ENCODE data around the gene RASSF7.

Gene RASSF7

DNA sequence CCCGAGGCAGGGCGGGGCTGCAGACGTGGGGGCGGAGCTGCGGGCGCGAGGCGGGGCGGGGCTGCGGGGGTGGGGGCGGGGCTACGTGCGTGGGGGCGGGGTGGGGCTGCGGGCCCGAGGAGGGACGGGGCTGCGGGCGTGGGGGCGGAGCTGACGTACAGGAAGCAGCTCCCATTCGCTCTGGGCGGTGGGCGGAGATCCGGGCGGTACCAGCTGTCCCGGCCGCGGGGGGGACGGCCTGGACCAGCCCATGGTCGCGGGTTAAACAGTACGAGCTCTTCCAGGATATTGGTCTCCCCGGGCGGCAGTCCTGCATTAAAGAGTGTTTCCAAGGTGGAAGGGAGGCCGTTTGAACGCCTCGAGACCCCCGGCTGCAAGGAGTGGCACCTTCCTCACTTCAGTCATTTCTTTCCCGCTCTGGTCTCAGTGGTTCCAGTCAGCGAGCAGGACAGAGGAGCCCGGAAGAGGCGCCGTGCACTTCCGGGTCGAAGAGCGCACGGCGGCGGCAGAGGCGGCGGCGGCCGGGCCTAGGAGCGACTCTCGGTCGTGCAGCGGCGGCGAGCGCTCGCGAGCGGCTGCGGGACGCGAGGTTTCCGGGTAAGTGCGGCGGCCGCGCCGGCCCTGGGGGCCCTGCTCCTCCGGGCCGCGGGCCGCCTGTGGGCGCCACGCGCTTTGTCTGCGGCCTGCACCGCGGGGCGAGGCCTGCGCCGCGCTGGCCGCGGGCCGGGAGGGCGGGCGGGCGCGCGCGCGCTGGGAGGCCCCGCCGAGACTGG, 15.4 kb downstream of the RASSF7 start, which contains the start of gene PHRF1:
PHRF1 (plus strand) TSS at position 475 of the 773 bp plus-strand sequence. CDS start 5,043 bp downstream, outside the sequence.
- H3K4me3 ChIP-seq (replicated peaks in 1 of 2; ENCODE audit: low read depth in 2 of 2, low read length in 2 of 2) = peak within 1 kb of the TSS; percentile 86 to 98
- TF ChIP-seq, protein P1, sequence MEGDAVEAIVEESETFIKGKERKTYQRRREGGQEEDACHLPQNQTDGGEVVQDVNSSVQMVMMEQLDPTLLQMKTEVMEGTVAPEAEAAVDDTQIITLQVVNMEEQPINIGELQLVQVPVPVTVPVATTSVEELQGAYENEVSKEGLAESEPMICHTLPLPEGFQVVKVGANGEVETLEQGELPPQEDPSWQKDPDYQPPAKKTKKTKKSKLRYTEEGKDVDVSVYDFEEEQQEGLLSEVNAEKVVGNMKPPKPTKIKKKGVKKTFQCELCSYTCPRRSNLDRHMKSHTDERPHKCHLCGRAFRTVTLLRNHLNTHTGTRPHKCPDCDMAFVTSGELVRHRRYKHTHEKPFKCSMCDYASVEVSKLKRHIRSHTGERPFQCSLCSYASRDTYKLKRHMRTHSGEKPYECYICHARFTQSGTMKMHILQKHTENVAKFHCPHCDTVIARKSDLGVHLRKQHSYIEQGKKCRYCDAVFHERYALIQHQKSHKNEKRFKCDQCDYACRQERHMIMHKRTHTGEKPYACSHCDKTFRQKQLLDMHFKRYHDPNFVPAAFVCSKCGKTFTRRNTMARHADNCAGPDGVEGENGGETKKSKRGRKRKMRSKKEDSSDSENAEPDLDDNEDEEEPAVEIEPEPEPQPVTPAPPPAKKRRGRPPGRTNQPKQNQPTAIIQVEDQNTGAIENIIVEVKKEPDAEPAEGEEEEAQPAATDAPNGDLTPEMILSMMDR (IDR thresholded peaks at IDR 0.05; ENCODE audit: low read depth, low read length) = no peak
- DNase-seq (ENCODE audit: low read depth in 2 of 2) = peak; percentile 96 to 97

GRCh38 chr11:576811-577610, 16.2 kb downstream of the RASSF7 start:
- no peak for DNase-seq (ENCODE audit: low read depth in 2 of 2)
- TF ChIP-seq, protein P1 (IDR thresholded peaks at IDR 0.05; ENCODE audit: low read depth, low read length) = no peak
- H3K4me3 ChIP-seq (replicated peaks in 1 of 2; ENCODE audit: low read depth in 2 of 2, low read length in 2 of 2) = peak overlapping the region; percentile 86 to 98

- DNase-seq (ENCODE audit: low read depth in 2 of 2) = no peak
- H3K4me3 ChIP-seq (replicated peaks in 1 of 2; ENCODE audit: low read depth in 2 of 2, low read length in 2 of 2) = peak overlapping the region; percentile 86 to 98
- TF ChIP-seq, protein P1 (IDR thresholded peaks at IDR 0.05; ENCODE audit: low read depth, low read length) = no peak
Measured at GRCh38 chr11:577611-577894, 16.8 kb downstream of the RASSF7 start.

GRCh38 chr11:578276-579035, 17.7 kb downstream of the RASSF7 start:
- H3K4me3 ChIP-seq (replicated peaks in 1 of 2; ENCODE audit: low read depth in 2 of 2, low read length in 2 of 2) = peak overlapping the region; percentile 3 to 98
- DNase-seq (ENCODE audit: low read depth in 2 of 2) = no peak
- TF ChIP-seq, protein P1 (IDR thresholded peaks at IDR 0.05; ENCODE audit: low read depth, low read length) = no peak

DNA sequence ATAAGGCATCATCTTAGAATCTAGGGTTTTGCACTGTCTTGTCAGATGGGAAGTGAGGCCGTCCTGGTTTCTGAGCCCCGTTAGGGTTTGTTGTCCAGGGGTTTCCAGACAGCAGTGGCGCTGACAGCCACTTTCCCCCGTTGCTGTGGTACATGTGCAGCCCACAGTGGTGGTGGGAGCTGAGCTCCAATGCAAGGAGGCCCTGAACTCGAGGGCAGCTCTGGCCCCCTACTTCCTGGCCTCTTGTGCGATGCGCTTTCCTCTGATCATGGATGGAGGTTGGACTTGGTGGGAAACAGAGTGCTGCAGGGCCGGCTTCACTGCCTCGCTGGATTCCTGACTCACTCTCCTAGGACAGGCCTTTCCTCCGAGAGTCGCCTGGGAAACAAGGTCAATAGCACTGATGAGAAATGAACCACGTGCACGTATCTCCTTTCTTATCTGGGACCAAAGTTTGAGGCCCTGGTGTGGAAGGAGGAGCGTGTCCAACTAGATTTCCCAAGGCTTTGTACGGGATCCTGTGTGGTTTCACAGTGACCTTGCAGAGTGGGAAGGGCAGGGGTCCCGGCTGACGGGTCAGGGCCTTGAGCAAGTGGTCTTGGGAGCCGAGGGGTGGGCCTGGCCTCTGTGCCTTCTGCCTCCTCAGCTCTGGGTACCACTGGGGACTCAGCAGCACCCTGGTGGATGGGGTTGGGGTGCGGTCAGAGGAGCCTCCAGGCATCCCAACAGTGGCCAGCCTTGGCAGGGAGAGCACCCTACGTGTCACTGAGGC, 19.2 kb downstream of the RASSF7 start:
- TF ChIP-seq, protein P1 (IDR thresholded peaks at IDR 0.05; ENCODE audit: low read depth, low read length) = no peak
- peak; percentile 32 to 38 for DNase-seq (ENCODE audit: low read depth in 2 of 2)
- H3K4me3 ChIP-seq (replicated peaks in 1 of 2; ENCODE audit: low read depth in 2 of 2, low read length in 2 of 2) = no peak overlapping the region

DNA sequence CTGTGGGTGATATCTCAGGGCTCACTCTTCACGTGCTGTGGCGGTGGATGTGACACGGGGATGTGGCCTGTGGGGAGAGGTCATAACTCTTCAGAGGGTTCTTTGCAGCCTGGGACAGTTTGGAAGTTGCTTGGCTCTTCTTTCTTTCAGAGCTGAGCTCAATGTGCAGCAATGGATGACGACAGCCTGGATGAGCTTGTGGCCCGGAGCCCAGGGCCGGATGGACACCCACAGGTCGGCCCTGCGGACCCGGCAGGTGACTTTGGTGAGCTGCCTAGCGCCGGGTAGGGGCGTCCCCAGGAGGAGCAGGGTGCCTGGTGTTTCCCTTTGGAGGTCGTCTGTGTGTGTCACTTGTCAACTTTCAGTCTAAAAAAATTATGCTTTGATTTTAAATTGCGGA, 20.6 kb downstream of the RASSF7 start:
- H3K4me3 ChIP-seq (replicated peaks in 1 of 2; ENCODE audit: low read depth in 2 of 2, low read length in 2 of 2) = no peak overlapping the region
- TF ChIP-seq, protein P1 (IDR thresholded peaks at IDR 0.05; ENCODE audit: low read depth, low read length) = no peak
- no peak for DNase-seq (ENCODE audit: low read depth in 2 of 2)

All from cardiac fibroblast (primary cell).